ENCODE data around the gene SLC25A52. TPM values are rescaled to one million over a fixed set of nuclear protein-coding genes. Genes with fewer than 3 reads are reported as not detected.
"Not testable (repeated sequence)": the region's sequence is repeated elsewhere in the genome, so short reads cannot be mapped to it uniquely, and the experiment has no call there.

Gene SLC25A52
- total RNA-seq, 1 donor from 2014 or later: 0.41 TPM

DNA sequence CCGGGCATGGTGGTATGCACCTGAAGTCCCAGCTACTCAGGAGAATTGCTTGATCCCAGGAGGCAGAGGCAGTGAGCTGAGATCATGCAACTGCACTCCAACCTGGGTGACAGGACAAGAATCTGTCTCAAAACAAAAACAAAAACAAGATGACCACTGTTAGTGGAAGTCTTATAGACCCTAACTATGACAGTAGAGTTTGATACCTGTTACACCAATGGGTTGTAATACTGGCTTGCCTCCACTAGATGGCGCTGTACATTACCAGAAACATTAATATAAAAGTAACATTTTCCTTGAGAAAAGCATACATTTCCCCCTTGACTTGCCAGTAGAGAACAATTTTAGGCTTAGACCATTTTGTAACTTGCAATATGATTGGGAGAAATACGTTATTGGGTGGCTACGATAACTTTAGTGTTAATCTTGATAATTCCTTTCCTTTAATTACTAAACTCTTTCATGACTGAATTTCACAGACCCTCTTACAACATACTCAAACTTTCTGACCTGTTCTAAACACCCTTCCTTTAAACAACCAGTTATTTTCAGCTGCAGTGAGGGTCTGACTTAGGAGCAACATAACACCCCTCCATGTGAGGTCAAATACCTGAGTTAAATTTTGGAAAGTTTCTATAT, 19.5 kb downstream of the SLC25A52 start:
- DNase-seq (ENCODE audit: low spot score in 2 of 2) (no peak), FAIRE-seq (peak; percentile 60)

DNA sequence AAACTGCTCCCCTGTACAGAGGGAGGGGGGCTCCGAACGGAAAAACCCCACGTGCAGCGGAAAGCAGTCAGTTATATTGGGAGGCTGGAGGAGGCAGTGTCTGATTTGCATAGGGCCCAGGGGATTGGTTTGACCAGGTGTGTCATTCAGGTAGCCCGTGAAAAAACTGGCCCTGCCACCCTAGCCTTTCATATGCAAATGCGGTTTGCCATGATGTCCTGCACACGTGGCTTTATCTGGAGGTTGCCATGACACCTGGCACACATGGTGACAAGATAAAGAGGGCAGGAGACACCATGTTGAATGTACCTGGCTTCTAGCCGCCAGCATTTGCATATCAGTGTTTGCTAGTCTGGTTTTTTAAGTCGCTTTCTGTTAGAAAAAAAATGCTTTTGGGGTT, 20.5 kb downstream of the SLC25A52 start:
- FAIRE-seq (no peak), DNase-seq (ENCODE audit: low spot score in 2 of 2) (no peak)

DNA sequence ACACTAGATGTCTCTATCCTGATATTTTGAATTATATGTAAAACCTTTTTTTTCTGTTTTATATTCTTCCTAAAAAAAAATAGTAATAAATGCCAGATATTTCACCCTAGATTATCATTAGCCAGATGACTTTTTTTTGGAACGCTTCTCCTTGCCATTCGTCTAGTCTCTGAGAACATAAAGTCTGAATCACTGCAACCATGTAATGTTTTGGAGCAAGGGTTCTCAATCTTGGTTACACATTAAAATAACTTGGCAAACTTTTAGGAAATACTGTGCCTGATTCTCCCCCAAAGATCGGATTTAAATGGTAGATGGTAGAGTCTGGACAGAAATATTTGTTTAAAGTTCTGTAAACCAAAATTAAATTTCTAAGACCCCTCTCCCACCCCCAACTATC, 21.0 kb downstream of the SLC25A52 start:
- no peak for DNase-seq (ENCODE audit: low spot score in 2 of 2)
- FAIRE-seq: no peak

DNA sequence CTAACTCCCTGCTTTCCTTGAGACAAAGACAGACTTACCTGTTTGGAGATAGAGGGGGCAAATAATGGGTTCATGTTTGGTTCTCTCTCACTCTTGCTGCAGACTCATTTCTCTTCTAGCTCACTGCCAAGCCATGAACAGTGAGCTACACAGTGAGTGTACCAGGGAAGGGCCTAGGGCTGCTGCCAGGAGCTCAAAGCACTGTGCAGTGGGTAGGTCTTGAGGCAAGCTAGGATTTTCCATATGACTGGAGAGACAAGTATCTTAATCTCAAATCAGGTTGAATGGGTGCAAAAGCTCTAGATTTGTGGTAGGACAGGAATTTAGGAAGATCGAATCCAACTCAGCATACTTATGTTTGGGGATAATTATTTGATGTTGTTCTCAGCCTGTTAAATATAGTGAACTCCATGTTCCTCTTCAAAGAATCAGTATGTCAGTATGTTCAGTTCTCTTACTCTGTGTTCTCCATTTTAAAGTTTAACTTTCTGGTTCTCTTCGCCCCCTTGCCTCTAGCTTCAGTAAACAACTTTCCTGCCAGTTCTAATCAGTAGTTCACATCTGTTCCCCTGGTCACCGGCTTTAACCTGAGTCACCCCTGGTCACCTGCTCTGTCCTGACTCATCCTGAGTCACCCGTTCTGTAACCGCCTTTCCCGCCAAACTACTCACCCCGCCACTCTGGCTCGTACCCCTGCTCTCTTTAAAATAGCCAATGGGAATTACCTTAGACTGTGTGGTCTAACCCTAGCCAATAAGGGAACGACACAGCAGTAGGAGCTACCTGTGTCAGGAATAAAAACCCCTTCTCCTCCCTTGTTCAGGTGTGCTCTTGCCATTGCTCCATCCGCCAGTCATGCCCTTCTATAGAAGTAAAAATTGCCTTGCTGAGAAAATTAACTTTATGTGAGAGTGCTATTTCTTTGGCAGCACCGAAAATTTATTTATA, 21.9 kb downstream of the SLC25A52 start:
- no peak for FAIRE-seq
- DNase-seq (ENCODE audit: low spot score in 2 of 2): no peak

DNA sequence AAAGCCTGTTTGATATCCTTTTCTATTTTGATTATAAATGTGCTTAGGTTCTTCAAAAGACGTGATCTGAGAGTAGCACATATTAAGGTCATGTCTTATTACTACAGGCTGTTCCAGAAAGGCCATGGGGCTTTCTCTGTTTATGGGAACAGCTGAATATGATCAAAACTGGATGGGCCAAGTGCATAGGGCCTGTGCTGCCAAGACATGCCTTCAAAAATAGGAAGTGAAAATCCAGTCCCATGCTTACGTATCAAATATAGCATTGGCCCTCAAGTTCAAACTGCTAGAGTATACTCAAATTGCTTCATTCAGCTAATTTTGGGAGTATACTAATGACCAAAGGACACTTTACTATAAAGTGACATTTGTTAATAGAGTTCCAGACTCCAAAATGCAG, 24.1 kb downstream of the SLC25A52 start:
- DNase-seq (ENCODE audit: low spot score in 2 of 2) (no peak), FAIRE-seq (no peak)

DNA sequence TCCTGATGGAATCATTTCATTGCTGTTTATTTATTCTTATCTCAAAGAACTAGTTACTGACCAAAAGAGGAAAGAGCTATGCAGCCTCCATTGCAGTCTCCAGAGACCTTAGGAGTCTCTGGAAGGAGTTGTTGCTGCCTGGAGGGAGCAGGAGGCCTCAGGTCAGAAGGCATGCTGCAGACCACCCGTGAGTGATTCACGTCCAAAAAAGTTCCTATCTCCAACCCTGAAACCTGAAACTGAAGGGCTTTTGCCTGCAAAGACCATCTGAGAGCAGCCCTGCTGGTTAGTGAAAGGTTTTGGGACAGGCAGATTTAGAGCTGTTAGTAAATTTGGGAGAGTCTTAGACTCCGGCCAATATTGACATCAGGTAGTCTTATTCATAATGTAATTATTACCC, 29.1 kb downstream of the SLC25A52 start:
- DNase-seq (ENCODE audit: low spot score in 2 of 2): no peak
- no peak for FAIRE-seq

DNA sequence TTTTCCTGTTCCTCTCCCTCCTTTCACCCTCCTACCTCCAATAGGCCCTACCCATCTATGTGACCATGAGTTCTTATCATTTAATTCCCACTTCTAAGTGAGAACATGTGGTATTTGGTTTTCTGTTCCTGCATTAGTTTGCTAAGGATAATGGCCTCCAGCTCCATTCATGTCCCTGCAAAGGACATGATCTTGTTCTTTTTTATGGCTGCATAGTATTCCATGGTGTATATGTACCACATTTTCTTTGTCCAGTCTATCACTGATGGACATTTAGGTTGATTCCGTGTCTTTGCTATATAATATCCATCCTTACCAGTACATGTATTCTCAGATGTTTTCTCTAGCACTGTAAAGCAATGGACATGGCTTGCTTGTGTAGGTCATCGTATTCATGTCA, 31.5 kb downstream of the SLC25A52 start:
- not testable (repeated sequence) for DNase-seq (ENCODE audit: low spot score in 2 of 2); FAIRE-seq

DNA sequence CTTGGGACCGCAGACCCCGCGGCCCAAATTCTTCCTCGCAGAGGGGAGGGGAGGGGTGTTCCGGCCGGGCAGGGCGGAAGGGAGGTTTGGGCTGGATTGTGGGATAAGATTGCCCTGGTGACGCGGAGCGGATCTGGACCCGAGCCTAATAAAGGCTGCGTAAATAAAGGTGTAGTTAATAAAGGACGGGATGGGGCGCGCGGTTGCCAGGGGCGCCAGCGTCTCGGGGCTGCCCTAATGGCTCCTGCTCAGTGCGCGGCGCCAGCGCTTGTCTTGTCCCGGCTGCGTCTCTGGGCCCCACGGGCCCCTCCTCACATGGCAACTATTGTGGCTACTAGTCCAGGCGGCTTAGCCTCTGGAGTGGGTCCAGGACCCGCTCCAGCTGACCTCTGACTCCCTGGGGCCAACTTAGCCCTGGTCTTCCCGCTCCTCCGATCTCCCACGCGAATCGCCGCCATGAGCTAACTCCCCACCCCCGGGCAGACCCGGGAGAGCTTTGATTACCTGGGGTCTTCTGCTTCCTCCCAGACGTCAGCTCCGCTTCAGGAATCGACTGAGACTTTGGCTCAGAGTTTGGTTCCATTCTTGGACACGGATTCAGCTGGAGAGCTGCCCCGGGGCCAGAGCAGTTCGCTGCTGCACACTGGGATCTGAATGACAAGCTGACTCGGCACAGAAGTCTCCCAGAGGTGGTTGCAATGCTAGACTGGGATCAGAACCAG, 36.5 kb downstream of the SLC25A52 start:
- no peak for FAIRE-seq
- no peak for DNase-seq (ENCODE audit: low spot score in 2 of 2)

DNA sequence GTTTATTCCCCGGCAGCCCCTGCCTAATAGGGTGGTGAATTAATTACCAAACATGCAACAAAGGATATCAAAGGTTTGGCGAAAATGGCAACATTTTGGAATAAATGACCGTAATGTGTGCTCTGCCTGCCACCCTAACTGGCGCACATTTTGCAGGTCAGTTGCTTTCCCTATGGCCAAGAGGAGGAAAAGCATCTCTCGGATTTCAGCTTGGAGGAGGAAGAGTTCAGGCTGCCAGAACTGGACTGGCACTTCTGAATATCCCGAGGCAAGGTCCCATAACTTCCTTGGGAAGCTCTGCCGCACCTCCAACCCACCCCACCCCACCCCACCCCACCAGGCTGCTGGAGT, 37.1 kb downstream of the SLC25A52 start:
- DNase-seq (ENCODE audit: low spot score in 2 of 2) (no peak), FAIRE-seq (no peak)

DNA sequence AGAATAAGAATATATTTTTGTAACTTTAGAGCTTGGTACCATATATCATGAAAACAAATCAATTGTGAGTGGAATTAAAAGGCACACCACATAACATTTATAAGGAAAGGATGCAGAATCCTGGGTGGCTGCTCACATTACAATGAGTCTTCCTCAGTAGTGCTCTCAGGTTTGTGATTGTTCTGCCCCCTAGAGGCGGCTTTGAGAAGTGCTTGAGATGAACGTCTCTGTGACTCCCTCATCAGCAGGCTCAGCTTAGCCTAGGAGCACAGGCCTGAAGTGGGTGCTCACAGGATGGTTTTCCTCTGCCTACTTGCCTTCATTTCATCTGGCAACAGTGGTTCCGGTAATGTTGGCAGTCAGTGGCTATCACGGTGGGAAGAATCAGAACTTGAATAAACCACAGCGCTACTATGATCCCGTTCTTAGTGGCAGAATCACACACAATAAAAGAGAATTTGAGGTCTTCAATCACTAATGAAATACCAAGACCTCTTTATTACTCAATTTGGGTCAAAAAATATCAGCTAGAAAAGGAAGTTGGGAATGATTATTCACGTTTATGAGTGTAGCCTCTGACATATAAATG, 38.2 kb downstream of the SLC25A52 start:
- DNase-seq (ENCODE audit: low spot score in 2 of 2) (peak; percentile 57 to 72), FAIRE-seq (no peak)

DNA sequence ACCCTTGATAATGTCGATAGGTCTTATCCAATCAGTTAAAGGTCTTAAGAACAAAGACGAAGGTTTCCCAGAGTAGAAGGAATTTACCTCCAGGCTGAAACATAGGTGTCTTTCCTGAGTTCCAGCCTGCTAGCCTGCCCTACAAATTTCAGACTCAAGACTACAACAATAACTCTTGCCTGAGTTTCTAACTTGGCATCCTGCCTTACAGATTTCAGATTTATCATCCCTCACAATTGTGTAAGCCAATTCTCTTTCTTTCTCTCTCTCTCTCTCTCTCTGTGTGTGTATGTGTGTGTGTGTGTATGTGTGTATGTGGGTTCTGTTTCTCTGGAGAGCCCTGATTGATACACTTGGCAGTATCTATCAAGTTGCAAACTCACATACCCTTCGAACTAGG, 39.1 kb downstream of the SLC25A52 start:
- DNase-seq (ENCODE audit: low spot score in 2 of 2) (no peak), FAIRE-seq (no peak)

DNA sequence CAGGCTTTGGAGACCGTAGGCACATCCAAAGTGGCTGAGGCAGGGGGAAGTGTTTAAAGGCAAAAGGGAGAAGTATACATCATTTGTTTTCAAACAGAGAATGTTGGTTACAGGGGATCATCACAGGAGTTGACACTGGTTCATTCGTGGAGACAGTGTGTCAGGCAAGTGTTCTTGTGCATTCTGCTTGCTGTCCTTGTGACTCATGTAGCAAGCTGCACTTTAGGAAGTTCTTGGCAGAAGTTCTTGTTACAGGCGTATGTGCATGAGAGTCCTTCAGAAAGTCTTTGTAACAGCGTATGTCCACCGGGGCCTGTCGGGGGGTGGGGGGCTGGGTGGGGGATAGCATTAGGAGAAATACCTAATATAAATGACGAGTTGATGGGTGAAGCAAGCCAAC, 39.8 kb downstream of the SLC25A52 start:
- FAIRE-seq (no peak), DNase-seq (ENCODE audit: low spot score in 2 of 2) (no peak)

DNA sequence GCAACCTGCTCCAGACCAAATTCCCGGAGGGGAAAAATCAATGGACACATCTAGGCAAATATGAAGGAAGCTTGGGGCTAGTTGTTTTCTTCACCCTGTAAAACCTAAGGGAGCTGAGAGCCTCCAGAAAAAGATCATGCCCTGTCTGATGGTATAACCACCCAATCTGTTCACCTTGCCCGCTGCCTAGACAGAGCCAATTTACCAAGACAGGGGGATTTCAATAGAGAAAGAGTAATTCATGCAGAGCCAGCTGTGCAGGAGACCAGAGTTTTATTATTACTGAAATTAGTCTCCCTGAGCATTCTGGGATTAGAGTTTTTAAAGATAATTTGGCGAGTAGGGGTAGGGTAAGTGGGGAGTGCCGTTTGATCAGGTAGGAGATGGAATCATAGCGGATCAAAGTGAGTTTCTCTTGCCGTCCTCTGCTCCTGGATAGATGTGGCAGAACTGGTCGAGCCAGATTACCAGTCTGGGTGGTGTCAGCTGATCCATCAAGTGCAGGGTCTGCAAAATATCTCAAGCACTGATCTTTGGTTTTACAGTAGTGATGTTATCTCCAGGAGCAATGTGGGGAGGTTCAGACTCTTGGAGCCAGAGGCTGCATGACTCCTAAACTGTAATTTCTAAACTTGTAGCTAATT, 41.2 kb downstream of the SLC25A52 start:
- DNase-seq (ENCODE audit: low spot score in 2 of 2) (no peak), FAIRE-seq (no peak)

DNA sequence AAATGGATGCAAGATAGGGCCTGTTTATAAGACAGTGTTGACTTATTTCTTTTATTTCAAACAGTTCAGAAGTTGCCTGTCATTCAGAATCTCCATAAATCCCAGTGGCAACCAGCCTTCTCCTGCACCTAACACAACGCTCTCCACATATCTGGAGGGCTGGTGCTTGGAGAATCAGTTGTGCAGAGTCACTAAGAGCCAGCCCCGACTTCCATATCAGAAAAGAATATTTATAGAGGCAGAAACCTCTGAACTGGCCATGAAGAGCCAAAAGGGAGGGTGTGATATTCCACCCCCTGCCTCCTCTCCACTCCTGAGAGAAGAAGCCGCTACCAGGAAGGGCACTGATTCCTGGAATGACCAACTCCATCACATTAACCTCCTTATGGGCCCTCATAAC, 42.3 kb downstream of the SLC25A52 start:
- no peak for DNase-seq (ENCODE audit: low spot score in 2 of 2)
- no peak for FAIRE-seq

DNA sequence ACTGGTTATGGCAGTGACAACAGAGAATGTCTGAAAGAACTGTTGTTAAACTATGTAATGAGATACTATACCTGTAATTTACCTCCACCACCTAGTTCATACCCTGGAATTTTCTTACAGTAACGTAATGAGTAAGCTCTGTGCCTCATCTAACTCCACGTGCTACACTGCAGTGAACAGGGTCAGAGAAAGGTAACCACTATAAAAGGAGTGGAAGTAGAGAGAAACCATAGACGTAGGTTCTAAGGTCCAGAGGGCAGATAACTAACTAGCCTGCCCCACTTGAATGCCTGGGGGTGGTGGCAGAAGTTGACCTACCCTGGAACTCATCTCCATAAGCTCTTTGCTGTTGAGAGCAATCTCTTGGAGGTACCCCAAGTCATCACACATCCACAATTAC, 44.3 kb downstream of the SLC25A52 start:
- FAIRE-seq: no peak
- no peak for DNase-seq (ENCODE audit: low spot score in 2 of 2)

DNA sequence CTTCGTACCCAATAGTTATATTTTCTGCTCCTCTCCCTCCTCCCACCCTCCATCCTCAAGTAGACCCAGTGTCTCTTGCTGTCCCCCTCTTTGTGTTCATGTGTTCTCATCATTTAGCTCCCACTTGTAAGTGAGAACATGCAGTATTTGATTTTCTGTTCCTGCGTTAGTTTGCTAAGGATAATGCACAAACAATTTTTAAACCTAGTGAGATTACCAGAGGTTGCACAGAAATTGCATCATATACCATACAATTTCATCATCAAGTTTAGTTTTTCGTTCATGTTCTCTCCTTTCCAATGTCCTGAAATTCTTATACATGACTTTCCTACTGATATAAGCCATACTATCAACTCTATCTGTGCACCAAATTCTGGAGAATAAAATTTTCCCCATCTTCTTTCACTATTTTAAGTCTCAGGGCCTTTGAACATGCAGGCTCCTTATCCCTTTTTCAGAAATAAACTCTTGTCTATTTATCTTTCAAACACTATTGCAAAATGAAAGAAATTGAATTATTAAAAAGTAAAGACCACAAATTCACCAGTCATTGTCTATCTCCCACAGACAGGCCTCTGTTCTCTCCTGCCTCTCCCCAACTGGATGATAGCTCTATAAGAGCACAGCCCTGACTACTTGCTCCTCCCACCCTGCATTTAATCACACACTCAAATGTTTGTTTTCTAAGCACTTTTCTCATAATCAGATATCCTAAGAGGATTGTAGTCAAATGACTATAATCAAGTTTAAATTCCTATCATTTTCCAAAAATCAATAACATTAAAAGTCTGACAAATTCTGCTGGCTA, 49.1 kb downstream of the SLC25A52 start:
- FAIRE-seq: no peak
- DNase-seq (ENCODE audit: low spot score in 2 of 2): no peak

DNA sequence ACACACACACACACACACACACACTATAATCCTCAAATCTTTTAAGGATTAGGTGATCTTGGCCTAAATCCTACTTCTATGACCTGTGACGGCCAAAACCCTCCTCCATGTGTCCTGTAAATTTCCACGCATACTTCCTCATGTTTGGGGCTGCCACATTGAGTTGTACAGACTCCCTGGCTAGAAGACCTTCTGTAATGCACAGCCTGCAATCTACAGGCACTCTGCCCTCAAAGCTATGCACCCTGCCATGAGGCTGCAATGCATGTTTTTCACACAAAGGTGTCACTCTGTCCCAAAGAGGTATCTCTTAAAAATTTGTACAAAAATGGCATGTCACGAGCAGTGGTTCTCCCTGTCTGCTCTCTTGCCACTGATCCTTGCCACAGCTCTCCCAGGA, 49.9 kb downstream of the SLC25A52 start:
- FAIRE-seq (no peak), DNase-seq (ENCODE audit: low spot score in 2 of 2) (no peak)
